Effector memory CD4-positive, alpha-beta T cell (primary cell): ENCODE data around the gene KRT1.

Source experiments
- DNase-seq, 3 donors: peaks; one replicate each; pipeline ENCODE4 v3.0.0-alpha.2; 2020
- H3K27ac ChIP-seq: 2 replicates; pipeline ENCODE4 v1.7.0; 2013; ENCODE audit warnings: mild to moderate bottlenecking, low read length, moderate library complexity; ENCODE audit not compliant: insufficient read depth, poor library complexity, severe bottlenecking
- H3K27me3 ChIP-seq: replicated peaks from 2 replicates; pipeline ENCODE4 v1.7.0; 2013; ENCODE audit warnings: mild to moderate bottlenecking, low read length; ENCODE audit not compliant: insufficient read depth, control insufficient read depth, poor library complexity, severe bottlenecking
- H3K36me3 ChIP-seq: 2 replicates; pipeline ENCODE4 v1.7.0; 2013; ENCODE audit warnings: mild to moderate bottlenecking, low read length, moderate library complexity; ENCODE audit not compliant: control insufficient read depth, insufficient read depth
- H3K4me1 ChIP-seq: 2 replicates; pipeline ENCODE4 v1.7.0; 2013; ENCODE audit warnings: low read length, mild to moderate bottlenecking; ENCODE audit not compliant: control insufficient read depth, insufficient read depth, poor library complexity, severe bottlenecking
- H3K4me3 ChIP-seq: 2 replicates; pipeline ENCODE4 v1.7.0; 2013; ENCODE audit warnings: low read length, low read depth, mild to moderate bottlenecking; ENCODE audit not compliant: insufficient read depth, poor library complexity, severe bottlenecking
- H3K9me3 ChIP-seq: 2 replicates; pipeline ENCODE4 v1.7.0; 2013; ENCODE audit warnings: mild to moderate bottlenecking, low read length, moderate library complexity; ENCODE audit not compliant: control insufficient read depth

KRT1 gene

GRCh38 chr12:52685406-52685890, 5.2 kb upstream of the KRT1 start:
- H3K36me3 ChIP-seq, result no peaks in the 10 kb centered on the region
- no peaks in the 10 kb centered on the region for H3K9me3 ChIP-seq
- DNase-seq, result no peak
- H3K4me3 ChIP-seq, result no peak overlapping the region
- H3K27ac ChIP-seq, result no peak overlapping the region
- peaks cover under 1% of the 10 kb centered on the region for H3K4me1 ChIP-seq
- H3K27me3 ChIP-seq, result no peaks in the 10 kb centered on the region

- DNase-seq, result no peak
- Histone ChIP-seq H3K9me3 (no peaks in the 10 kb centered on the region), H3K36me3 (no peaks in the 10 kb centered on the region), H3K27ac (no peak overlapping the region), H3K4me1 (no peaks in the 10 kb centered on the region), H3K4me3 (no peak overlapping the region), H3K27me3 (no peaks in the 10 kb centered on the region)
These were observed 4.2 kb upstream of the KRT1 start for GRCh38 chr12:52684431-52684830.

- H3K9me3 ChIP-seq, result no peaks in the 10 kb centered on the region
- H3K36me3 ChIP-seq, result no peaks in the 10 kb centered on the region
- no peaks in the 10 kb centered on the region for H3K4me1 ChIP-seq
- H3K4me3 ChIP-seq, result no peak overlapping the region
- H3K27me3 ChIP-seq, result no peaks in the 10 kb centered on the region
- DNase-seq, result no peak
- H3K27ac ChIP-seq, result no peak overlapping the region
These were observed 3.5 kb upstream of the KRT1 start for GRCh38 chr12:52683575-52684300.

- no peak overlapping the region for H3K27ac ChIP-seq
- H3K27me3 ChIP-seq, result no peaks in the 10 kb centered on the region
- DNase-seq, result no peak
- H3K36me3 ChIP-seq, result no peaks in the 10 kb centered on the region
- H3K4me1 ChIP-seq, result no peaks in the 10 kb centered on the region
- no peaks in the 10 kb centered on the region for H3K9me3 ChIP-seq
- no peak overlapping the region for H3K4me3 ChIP-seq
These were observed 2.8 kb upstream of the KRT1 start for GRCh38 chr12:52682938-52683574.

- DNase-seq, result no peak
- Histone ChIP-seq H3K27me3 (no peaks in the 10 kb centered on the region), H3K4me1 (no peaks in the 10 kb centered on the region)
These were observed 2.1 kb upstream of the KRT1 start for GRCh38 chr12:52682381-52682660.

GRCh38 chr12:52681526-52682380, 1.5 kb upstream of the KRT1 start:
- no peak overlapping the region for H3K27ac ChIP-seq
- DNase-seq, result no peak
- H3K9me3 ChIP-seq, result no peaks in the 10 kb centered on the region
- no peaks in the 10 kb centered on the region for H3K27me3 ChIP-seq
- H3K36me3 ChIP-seq, result no peaks in the 10 kb centered on the region
- no peaks in the 10 kb centered on the region for H3K4me1 ChIP-seq
- no peak overlapping the region for H3K4me3 ChIP-seq

More at GRCh38 chr12:52682381-52682660, 2.1 kb upstream of the KRT1 start:
- Histone ChIP-seq H3K27ac (no peak overlapping the region), H3K4me3 (no peak overlapping the region), H3K9me3 (no peaks in the 10 kb centered on the region), H3K36me3 (no peaks in the 10 kb centered on the region)

GRCh38 chr12:52679875-52680274, 332 bp downstream of the KRT1 start:
- Histone ChIP-seq H3K27ac (no peak overlapping the region), H3K9me3 (no peaks in the 10 kb centered on the region), H3K36me3 (no peaks in the 10 kb centered on the region), H3K27me3 (no peaks in the 10 kb centered on the region), H3K4me3 (no peak overlapping the region), H3K4me1 (no peaks in the 10 kb centered on the region)
- no peak for DNase-seq

GRCh38 chr12:52677671-52678070, 2.5 kb downstream of the KRT1 start:
- Histone ChIP-seq H3K36me3 (no peaks in the 10 kb centered on the region), H3K27me3 (no peaks in the 10 kb centered on the region), H3K4me3 (no peak overlapping the region), H3K27ac (no peak overlapping the region), H3K9me3 (no peaks in the 10 kb centered on the region), H3K4me1 (no peaks in the 10 kb centered on the region)
- DNase-seq, result no peak

- H3K4me3 ChIP-seq, result no peak overlapping the region
- no peak for DNase-seq
- H3K36me3 ChIP-seq, result no peaks in the 10 kb centered on the region
- no peaks in the 10 kb centered on the region for H3K9me3 ChIP-seq
- no peak overlapping the region for H3K27ac ChIP-seq
- H3K27me3 ChIP-seq, result no peaks in the 10 kb centered on the region
- H3K4me1 ChIP-seq, result no peaks in the 10 kb centered on the region
These were observed 3.1 kb downstream of the KRT1 start for GRCh38 chr12:52677126-52677525.

- DNase-seq, result no peak
- Histone ChIP-seq H3K27me3 (no peaks in the 10 kb centered on the region), H3K4me3 (no peak overlapping the region), H3K4me1 (no peaks in the 10 kb centered on the region), H3K36me3 (no peaks in the 10 kb centered on the region), H3K9me3 (no peaks in the 10 kb centered on the region), H3K27ac (no peak overlapping the region)
These were observed 4.0 kb downstream of the KRT1 start for GRCh38 chr12:52676163-52676562.
